Superior temporal gyrus (tissue), 1 donor: Measurements from ENCODE around the gene DYNC1I1.

Source experiments
- DNase-seq: peaks from one replicate; pipeline ENCODE4 v3.0.0-alpha.2; 2016; ENCODE audit errors: extremely low spot score

Gene DYNC1I1

DNA sequence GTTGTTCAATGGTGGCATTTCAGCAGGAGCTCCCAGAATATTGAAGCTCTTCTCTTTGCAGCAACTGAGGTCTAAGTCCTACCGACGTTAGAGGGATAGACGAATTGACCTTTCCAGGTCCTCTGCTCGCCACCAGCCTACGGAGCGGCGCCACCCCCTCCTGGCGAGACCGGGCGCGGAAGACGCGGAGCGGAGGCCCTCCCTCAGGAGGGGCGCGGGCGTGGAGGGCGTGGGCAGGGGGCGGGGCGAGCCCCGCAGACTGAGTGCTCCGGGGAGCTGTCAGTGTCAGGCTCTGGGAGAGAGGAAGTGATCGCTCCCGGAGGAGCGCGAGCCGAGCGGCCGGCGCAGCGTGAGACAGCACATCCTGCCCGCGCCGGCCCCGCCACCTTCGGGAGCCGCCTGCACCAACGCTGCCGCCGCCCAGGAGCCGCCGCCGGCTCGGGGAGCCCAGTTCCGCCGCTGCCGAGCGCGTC lies at the start of gene DYNC1I1:
DYNC1I1 (plus strand) TSS at position 257 of the 473 bp plus-strand sequence. CDS start 32,176 bp downstream, outside the sequence.
- DNase-seq, result peak; percentile 60

DNA sequence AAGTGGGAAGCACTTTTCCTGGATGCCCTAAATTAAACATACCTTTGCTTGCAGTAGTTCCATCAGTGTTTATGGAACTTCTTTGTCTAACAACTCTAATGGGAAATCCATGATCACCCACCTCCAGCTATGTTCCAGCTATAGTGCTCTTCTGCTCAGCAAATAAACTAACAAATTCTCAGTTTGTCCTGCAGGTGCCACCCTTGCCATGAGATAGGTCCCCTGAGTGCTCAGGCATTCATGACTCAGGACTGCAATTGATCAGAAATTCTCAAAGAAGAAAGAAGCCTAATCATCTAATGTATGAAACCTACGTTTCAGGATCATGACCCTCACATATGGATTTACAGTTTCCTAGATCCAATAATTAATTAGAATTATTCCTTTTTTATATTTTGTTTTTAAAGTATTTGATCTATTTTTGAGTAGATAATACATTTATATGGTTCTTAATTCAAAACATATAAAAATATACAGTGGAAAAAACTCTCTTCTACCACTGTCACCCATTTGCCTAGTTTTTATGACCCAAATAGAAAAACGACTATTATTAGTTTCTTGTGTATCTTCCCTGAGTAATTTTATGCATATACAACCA lies 48.7 kb upstream of the DYNC1I1 start:
- DNase-seq, result peak; percentile 79

DNA sequence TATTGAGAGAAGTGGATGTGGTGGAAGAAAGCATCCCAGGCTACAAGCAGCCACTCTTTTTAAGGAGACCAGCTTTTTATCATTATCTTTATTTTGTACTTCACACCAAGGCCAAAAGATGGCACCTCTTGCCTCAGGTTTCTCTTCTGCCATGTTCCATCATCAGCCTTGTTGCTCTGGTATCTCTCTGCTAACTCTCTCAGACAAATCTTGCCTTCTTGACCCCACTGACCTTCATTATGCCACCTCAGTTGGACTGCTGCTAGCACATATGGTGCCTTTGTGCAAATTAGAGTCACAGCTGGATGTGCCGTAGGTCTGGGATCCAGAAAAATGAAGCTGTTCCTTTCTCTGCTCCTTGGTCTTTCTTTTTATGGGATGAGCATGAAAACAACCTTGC lies 47.1 kb upstream of the DYNC1I1 start:
- DNase-seq, result no peak

DNA sequence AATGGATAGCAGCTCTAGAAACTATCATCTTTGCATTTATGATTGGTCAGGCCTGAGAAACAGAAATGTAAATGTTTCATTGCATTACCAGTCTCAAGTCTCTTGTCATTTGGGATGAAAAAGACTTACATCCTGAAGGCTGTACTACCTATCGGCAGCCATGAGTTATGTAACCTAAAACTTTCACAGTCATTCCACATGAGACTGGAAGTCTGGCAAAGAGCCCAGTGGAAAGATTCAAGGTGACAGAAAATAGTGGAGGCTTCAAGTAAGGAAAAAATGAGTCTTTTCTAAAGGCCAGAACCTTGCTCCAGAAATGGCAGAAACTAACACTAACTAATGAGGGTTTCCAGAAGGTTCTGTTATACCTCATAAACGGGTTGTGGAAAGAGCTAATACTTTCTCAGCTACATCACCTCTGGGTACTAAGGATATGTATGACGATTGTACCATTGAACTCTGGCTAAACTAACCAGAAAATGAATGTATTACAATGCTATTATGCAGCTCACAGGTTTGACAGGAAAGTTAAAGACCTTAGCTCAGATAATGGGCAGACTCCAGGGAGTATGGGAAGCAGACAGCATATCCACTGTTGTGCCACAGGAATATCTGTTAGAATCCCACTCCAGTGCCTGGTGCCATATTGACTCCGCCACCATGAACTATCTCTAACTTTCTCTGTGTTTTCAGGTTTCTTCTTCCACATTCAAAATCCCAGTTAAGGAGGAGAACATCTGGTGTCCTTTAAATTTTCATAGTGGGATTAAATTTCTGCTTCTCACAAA lies 41.7 kb upstream of the DYNC1I1 start:
- DNase-seq, result peak; percentile 20

GRCh38 chr7:95736635-95737034 lies 35.7 kb upstream of the DYNC1I1 start:
- DNase-seq, result no peak

DNA sequence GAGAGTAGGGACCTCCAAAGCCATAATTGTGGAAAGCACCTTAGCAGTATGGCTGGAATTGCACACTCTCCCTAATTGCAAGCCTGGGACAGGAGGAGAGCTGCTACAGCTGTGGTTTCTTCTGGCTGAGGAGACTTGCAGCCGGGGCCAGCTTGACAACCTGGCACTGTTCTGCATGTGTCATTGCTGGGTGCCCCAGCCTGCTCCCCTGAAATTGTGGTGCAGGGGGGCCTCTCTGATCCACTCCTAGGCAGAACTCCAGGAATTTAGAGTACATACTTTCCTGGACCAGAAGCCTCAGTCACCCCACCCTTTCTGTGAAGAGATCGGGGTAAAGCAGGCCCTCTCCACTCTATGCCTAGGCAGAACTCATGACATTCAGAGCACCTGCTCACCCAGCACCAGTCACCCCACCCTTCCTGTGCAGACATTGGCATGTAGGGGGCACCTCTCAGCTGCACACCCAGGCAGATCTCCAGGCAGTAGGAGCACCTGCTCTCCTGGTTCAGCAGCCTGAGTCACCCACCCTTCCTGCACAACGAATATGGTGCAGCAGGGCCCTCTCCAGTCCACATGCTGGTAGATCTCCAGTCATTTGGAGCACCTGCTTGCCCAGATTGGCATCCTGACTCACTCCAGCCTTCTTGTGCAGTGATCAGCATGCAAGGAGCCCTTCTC lies 34.4 kb upstream of the DYNC1I1 start:
- no peak for DNase-seq

DNA sequence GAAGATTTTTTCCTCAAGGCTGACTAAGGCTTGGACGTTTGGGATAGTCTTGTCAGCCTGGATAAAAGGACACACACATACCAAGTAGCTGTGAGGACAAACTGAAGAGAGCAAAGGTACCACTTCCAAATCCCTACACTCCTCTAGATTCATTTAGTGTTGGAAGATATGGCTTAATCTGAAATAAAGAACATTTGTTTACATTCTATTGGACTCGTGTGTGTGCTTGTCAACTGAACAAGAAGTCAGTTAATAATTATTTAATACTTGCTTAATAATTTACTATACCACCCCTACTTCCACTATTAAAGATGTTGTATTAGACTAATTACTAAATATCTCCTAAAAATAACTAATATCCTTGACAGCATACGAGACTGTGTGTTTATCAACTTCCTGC lies 23.3 kb upstream of the DYNC1I1 start:
- DNase-seq, result no peak

GRCh38 chr7:95749515-95749914 lies 22.8 kb upstream of the DYNC1I1 start:
- no peak for DNase-seq

DNA sequence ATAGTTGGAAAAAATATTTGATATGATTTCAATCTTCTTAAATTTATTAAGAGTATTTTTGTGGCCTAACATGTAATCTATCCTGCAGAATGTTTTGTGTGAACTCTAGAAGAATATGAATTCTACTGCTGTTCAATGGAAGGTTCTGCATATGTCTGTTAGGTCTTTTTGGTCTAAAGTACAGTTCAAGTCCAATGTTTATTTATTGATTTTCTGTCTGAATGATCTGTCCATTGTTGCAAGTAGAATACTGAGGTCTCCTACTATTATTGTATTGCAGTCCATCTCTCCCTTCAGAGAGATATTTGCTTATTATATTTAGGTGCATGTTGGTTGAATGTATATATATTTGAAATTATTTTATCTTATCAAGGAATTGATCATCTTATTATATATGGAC lies 18.9 kb upstream of the DYNC1I1 start:
- no peak for DNase-seq

GRCh38 chr7:95755277-95755934 lies 16.9 kb upstream of the DYNC1I1 start:
- no peak for DNase-seq

DNA sequence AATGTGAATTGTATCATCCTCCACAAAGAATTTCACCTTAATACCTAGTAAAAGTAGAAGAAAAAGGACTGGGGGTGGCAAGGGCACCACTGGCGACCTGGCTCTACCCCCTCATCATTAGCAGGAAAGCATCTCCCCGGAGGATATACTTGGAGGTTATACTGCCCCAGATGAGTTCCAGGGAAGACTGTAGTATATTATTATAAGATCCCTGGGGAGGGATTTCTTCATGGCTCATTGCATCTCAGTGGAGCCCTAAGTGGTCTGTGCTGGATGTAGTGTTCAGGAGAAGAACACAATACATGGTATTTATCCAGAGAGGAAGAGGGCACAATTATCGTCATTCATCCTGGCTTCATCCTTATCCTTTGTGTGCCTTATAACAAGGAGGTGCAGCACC lies 14.2 kb upstream of the DYNC1I1 start:
- DNase-seq, result no peak

GRCh38 chr7:95766086-95766485 lies 6.3 kb upstream of the DYNC1I1 start:
- no peak for DNase-seq

DNA sequence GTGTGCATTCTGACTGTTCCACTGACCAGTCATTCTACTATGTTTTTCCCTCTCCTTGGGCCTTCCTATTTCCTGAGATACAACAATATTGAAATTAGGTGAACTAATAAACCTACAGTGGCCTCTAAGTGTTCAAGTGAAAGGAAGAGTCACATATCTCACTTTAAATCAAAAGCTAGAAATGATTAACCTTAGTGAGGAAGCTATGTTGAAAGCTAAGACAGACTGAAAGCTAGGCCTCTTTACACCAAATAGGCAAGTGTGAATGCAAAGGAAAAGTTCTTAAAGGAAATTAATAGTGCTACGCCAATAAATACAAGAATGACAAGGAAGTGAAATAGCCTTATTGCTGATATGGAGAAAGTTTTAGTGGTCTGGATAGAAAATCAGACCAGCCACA lies 5.7 kb upstream of the DYNC1I1 start:
- no peak for DNase-seq

GRCh38 chr7:95772771-95773581 lies 622 bp downstream of the DYNC1I1 start:
- peak; percentile 65 for DNase-seq

DNA sequence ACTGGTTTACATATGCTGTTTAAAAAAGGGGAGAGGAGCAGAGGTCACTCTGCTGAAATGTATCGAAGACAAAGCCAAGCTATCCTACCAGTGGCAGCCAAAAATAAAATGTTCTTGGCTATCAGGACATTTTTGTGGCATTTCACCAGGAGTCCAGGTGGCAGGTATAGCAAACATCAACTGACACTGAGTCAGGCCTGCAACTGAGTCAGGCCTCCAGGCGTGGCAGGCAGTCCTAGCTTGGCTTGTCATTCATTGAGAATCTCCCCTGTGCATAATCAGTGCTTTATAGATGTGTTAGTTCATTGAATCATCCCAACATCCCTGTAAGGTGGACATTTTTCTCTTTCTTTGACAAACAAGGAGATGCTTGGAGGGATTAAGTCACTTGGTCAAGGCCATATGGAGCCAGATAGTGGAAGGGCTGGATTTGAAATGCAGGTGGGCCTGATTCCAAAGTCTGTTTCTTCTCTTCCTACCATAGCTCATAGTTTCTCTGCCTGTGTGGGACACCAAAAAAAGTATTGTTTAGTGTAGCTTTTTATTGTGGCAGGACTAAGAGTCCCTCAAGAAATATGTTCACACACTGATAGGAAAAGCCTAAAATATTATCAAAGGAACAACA lies 4.3 kb downstream of the DYNC1I1 start:
- no peak for DNase-seq

DNA sequence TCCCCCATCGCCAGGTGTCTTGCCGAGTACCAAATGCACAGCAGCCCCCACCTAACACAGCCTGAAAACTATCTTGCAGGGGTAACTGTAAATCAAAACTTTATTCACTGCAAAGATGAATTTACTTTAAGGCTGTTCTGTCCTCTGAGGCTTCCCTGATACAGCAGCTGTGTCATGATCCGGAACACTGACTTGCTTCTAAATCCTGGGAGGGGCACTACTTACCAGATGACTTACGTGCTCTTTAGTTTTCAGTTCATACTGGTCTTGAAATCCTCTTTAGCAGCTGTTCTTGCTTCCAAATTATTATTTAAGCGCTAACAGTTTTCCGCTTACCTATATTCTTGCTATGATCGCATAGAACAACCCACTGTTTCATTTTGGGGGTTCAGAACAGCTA lies 4.9 kb downstream of the DYNC1I1 start:
- DNase-seq, result no peak

- no peak for DNase-seq
These were observed 8.3 kb downstream of the DYNC1I1 start for GRCh38 chr7:95780665-95781064.

DNA sequence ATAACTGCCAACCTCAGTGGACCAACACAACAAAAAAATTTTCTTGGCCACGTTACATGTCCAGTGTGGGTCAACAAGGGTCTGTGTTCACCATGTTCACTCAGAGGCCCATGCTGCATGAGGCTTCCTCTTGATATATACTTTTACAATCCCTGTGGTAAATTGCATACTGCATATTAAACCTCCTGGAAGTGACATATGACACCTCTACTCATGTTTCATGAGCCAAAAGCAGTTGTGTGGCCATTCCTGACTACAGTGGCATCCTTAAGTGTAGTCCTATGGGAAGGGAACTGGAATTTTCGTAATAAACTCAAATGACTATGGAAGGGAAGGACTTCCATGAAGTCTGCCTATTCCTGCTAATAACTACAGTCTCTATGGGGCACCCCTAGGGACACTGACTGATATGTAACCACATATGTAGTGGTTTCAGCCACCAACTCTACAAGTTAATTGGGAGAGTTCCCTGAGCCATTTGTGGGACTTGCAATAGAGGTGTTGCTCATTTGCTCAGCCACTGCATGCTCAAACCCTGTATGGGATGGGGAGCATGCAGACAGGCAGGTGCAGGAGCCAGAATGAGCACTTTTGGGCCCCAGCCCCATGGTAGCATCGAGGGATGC lies 9.7 kb downstream of the DYNC1I1 start:
- DNase-seq, result no peak

- no peak for DNase-seq
These were observed 12.4 kb downstream of the DYNC1I1 start for GRCh38 chr7:95784796-95785195.

DNA sequence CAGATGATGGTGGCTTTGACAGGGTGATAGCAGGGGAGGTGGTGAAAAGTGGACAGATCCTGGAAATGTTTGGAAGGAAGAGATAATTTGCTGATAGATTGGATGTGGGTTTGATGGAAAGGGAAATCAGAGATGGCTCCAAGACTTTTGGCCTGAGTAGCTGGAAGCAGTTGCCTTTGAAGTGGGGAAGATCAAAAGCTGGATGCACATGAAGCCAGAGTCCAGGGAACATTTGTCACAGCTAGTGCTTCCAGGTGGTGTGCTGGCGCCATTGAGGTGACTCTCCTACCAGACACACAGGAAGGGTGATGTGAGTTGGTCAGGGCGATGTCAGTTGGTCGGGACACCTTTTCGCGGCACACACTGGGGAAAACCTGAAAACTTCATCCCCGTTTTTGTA lies 15.9 kb downstream of the DYNC1I1 start:
- no peak for DNase-seq
